Epithelial cell of proximal tubule (primary cell): ENCODE results near the gene KRTDAP. TPM values are rescaled to one million over a fixed set of nuclear protein-coding genes. Genes with fewer than 3 reads are reported as not detected.

Experiments used
- DNase-seq: peaks from one replicate; pipeline ENCODE4 v3.0.0-alpha.2; 2011; ENCODE audit warnings: low read depth
- H3K4me3 ChIP-seq: 2 replicates; pipeline ENCODE4 v1.5.1; 2011; ENCODE audit warnings: low read depth, mild to moderate bottlenecking, low read length
- CTCF ChIP-seq: conservative IDR thresholded peaks from 2 replicates; pipeline ENCODE4 v1.5.1; 2012; ENCODE audit warnings: low read depth, mild to moderate bottlenecking, low read length
- total RNA-seq: library from RNA; depleted of rRNA; stranded (reverse); fragments of >200 nt; gene quantifications from 2 replicates; pipeline ENCODE4 v1.2.3, GENCODE V29; 2015

Gene KRTDAP
- total RNA-seq, 1 donor from 2014 or later, result not detected

GRCh38 chr19:35460608-35461007 is 29.7 kb downstream of the KRTDAP start:
- DNase-seq, result no peak
- no peak for TF ChIP-seq CTCF
- H3K4me3 ChIP-seq, result no peak overlapping the region

- no peak for DNase-seq
- no peak overlapping the region for H3K4me3 ChIP-seq
- TF ChIP-seq CTCF, result no peak
Measured at GRCh38 chr19:35459414-35460082, 30.7 kb downstream of the KRTDAP start.

DNA sequence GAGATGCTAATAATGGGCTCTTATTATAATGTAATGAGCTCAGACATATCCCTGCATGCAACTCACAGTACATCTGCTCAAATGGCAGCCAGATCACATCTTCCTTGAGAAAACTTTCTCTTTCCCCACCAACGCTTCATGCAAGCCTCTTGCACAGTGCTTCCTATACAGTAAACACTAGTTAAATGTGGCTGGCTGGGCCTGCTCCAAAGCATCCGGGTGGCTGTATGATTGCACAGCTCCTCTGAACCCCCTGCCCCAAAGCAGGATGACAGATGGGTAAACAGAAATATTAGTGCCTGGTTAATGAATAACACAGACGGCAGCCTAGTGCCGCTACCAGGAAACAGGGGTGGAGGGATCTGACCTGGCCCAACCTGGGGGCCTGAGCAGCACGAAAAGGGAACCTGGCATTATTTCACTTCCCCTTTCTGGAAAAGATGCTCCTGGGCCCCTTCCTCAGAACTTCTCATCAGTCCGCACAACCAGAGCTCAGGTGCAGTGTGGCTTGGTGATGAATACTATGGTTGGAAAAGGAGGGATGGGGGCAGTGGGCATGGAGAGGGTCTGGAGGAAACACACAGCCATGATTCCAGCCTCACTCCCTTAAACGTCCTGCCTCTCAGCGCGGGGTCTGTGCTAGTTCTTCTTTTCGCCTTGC is 31.4 kb downstream of the KRTDAP start:
- no peak for DNase-seq
- no peak overlapping the region for H3K4me3 ChIP-seq
- no peak for TF ChIP-seq CTCF

GRCh38 chr19:35458192-35458591 is 32.1 kb downstream of the KRTDAP start:
- DNase-seq, result no peak
- H3K4me3 ChIP-seq, result no peak overlapping the region
- TF ChIP-seq CTCF, result no peak

DNA sequence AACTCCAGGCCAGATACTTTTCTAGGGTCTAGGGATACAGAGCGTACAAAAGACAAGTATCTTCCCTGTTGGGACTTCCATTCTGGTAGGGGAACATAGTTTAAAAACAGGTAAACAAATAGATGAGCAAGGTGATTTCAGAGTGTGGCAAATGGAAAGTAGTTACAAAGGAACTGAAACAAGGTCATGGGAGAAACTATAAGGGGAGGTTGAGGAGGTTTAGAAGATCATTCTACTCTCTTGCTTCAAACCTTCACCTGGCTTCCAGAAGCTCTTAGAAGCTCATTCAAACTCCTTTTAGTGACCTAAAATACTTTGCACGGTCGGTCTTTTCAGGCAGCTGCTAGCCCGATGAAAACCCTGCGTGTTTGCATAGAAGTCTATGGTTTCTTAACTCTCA is 33.1 kb downstream of the KRTDAP start:
- no peak for TF ChIP-seq CTCF
- no peak overlapping the region for H3K4me3 ChIP-seq
- no peak for DNase-seq

DNA sequence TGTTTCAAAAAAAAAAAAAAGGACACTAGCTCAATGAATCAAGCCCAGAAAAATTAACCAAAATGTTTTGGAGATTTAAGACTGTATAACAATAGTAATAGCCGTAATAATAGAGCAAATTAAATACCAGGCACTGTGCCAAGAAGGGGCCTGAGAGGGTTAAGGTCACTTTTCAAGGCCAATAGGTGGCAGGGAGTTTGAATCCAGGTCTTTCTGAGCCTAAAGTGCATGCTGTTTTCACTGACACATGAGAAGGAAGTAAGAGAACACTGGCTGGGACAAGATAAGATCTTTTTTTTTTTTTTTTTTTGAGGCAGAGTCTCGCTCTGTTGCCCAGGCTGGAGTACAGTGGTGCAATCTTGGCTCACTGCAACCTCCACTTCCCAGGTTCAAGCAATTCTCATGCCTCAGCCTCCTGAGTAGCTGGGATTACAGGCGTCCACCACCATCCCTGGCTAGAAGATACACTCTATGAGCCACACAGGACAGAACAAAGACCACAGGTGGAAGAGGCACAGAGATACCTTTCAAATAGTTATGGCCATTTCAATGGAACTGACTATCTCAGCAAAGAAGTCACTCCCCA is 34.6 kb downstream of the KRTDAP start:
- DNase-seq, result no peak
- H3K4me3 ChIP-seq, result no peak overlapping the region
- no peak for TF ChIP-seq CTCF
